ENCODE results near the gene SLC22A14. TPM values are rescaled to one million over a fixed set of nuclear protein-coding genes. Genes with fewer than 3 reads are reported as not detected.
"Not testable (repeated sequence)": the region's sequence is repeated elsewhere in the genome, so short reads cannot be mapped to it uniquely, and the experiment has no call there.

SLC22A14 gene
- total RNA-seq, 6 experiments from 2014 or later, result 0.12 to 0.29 (median 0.12) TPM; not detected in 3

GRCh38 chr3:38316356-38317191 lies 34.5 kb downstream of the SLC22A14 start:
- intact Hi-C loops (cut with DNase I), result no loop called here
- H3K9me3 ChIP-seq, result no peaks in the 10 kb centered on the region
- TF ChIP-seq CTCF (IDR thresholded peaks at IDR 0.05) (no peak), POLR2A (IDR thresholded peaks at IDR 0.05) (no peak)
- no peaks in the 10 kb centered on the region for H3K27me3 ChIP-seq
- no peak for DNase-seq
- no peaks in the 10 kb centered on the region for H3K4me1 ChIP-seq
- ATAC-seq, result no peak
- no peaks in the 10 kb centered on the region for H3K36me3 ChIP-seq
- WGBS (ENCODE audit: insufficient coverage, low coverage, low lambda C conversion rate, missing lambda C conversion rate), result 84% methylated on average over 17 of the region's 22 CpGs
- no peak overlapping the region for H3K27ac ChIP-seq
- no peak overlapping the region for H3K4me3 ChIP-seq

- no peak overlapping the region for H3K4me3 ChIP-seq
- H3K9me3 ChIP-seq, result no peaks in the 10 kb centered on the region
- intact Hi-C loops (cut with DNase I), result no loop called here
- H3K27me3 ChIP-seq, result no peaks in the 10 kb centered on the region
- ATAC-seq, result no peak
- no peak overlapping the region for H3K27ac ChIP-seq
- 74% methylated on average over 7 of the region's 7 CpGs for WGBS (ENCODE audit: insufficient coverage, low coverage, low lambda C conversion rate, missing lambda C conversion rate)
- TF ChIP-seq POLR2A (IDR thresholded peaks at IDR 0.05) (no peak), CTCF (IDR thresholded peaks at IDR 0.05) (no peak)
- H3K4me1 ChIP-seq, result no peaks in the 10 kb centered on the region
- no peaks in the 10 kb centered on the region for H3K36me3 ChIP-seq
- DNase-seq, result no peak
Observed at GRCh38 chr3:38317192-38317759, 35.2 kb downstream of the SLC22A14 start.

- intact Hi-C loops (cut with DNase I), result no loop called here
Observed at GRCh38 chr3:38318766-38319671, 36.9 kb downstream of the SLC22A14 start.

GRCh38 chr3:38320638-38321037 lies 38.5 kb downstream of the SLC22A14 start:
- ATAC-seq; H3K27ac ChIP-seq; H3K9me3 ChIP-seq; DNase-seq; intact Hi-C loops (cut with DNase I); H3K36me3 ChIP-seq; H3K4me1 ChIP-seq; H3K27me3 ChIP-seq; H3K4me3 ChIP-seq: not testable (repeated sequence)
- 92% methylated on average over 4 of the region's 4 CpGs for WGBS (ENCODE audit: insufficient coverage, low coverage, low lambda C conversion rate, missing lambda C conversion rate)

More at GRCh38 chr3:38318766-38319671, 36.9 kb downstream of the SLC22A14 start:
- Histone ChIP-seq H3K4me3 (no peak overlapping the region), H3K9me3 (no peaks in the 10 kb centered on the region), H3K4me1 (no peaks in the 10 kb centered on the region), H3K27me3 (no peaks in the 10 kb centered on the region), H3K27ac (no peak overlapping the region), H3K36me3 (no peaks in the 10 kb centered on the region)
- DNase-seq, result no peak
- ATAC-seq, result no peak
- no peak for TF ChIP-seq CTCF (IDR thresholded peaks at IDR 0.05)
- TF ChIP-seq POLR2A (IDR thresholded peaks at IDR 0.05), result no peak
- 92% methylated on average over 3 of the region's 8 CpGs for WGBS (ENCODE audit: insufficient coverage, low coverage, low lambda C conversion rate, missing lambda C conversion rate)
